Measurements from ENCODE around the gene RNU1-4. TPM values are rescaled to one million over a fixed set of nuclear protein-coding genes. Genes with fewer than 3 reads are reported as not detected.
"Not testable (repeated sequence)": the region's sequence is repeated elsewhere in the genome, so short reads cannot be mapped to it uniquely, and the experiment has no call there.

Gene RNU1-4
- polyA plus RNA-seq, 1 of the 3 experiments (the other 2 are of a cell fraction): not detected

DNA sequence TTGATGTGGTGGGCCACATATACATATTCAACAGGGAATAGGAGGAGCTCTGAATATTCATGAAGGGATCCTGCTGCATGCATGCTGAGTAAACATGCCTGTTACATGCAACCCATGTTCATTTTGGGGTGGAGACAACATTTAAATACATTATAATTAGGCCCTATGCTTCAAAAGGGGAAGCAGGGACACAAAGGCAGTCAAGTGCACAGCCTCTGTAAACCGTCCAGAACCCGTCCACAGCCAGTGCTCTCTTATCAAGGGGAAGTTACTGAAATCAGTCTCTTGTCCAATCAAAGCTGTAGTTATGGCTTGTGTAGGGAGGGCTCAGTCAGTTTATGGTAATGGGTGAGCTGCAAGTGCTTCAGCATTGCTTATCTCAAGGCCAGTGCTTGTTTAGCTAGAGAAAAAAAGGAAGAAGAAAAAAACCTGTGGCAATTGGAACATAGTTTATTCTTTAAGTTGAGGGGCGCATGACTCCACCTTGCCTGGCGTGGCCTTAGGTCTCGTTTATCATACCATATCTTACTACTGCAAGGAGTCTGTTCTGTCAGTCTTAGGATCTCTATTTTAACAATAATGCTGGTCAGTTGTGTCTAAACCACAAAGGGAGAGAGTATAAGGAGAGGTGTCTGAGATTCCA is 7.9 kb upstream of the RNU1-4 start:
- H3K79me2 ChIP-seq (ENCODE audit: insufficient read depth); H2AFZ ChIP-seq (ENCODE audit: low read depth); H3K9ac ChIP-seq; CTCF ChIA-PET; H3K27ac ChIP-seq (ENCODE audit: low read depth in 2 of 2, low read length in 1 of 2); H3K9me2 ChIP-seq; H3K4me3 ChIP-seq (ENCODE audit: low read depth in 2 of 2, low read length in 1 of 2); H3K9me3 ChIP-seq; DNase-seq; H3K27me3 ChIP-seq (ENCODE audit: insufficient read depth); H3K4me1 ChIP-seq (ENCODE audit: control insufficient read depth in 1 of 2, insufficient read depth in 2 of 2, low read depth in 1 of 2, low read length in 1 of 2); POLR2A ChIA-PET; H3F3A ChIP-seq (replicated peaks; ENCODE audit: insufficient read depth); H3K36me3 ChIP-seq (replicated peaks in 1 of 2; ENCODE audit: control insufficient read depth in 1 of 2, insufficient read depth in 2 of 2, low read length in 1 of 2); H3K4me2 ChIP-seq; H4K20me1 ChIP-seq (ENCODE audit: insufficient read depth): not testable (repeated sequence)
- WGBS (ENCODE audit: low lambda C conversion rate): 72% methylated on average over 3 of the region's 5 CpGs

DNA sequence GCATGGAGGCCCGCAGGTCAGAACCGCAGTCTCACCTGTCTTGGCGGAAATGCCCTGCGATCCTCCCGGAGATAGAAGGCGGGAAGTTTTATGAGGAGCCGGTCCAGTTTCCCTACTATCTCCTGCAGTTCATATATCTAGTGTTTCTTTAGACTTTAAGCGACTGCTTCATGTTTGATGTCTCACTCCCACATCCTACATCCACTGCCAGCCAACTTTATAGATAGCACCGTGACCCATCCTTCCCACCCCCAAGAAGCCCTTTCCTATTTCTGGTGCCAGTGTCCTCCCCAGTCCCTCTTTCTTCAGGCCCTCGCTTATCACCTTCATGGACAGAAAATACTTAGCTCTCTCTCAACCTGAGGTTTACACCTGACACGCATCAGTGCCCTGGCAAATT is 914 bp downstream of the RNU1-4 start:
- H3K4me1 ChIP-seq (ENCODE audit: control insufficient read depth in 1 of 2, insufficient read depth in 2 of 2, low read depth in 1 of 2, low read length in 1 of 2); H3F3A ChIP-seq (replicated peaks; ENCODE audit: insufficient read depth); CTCF ChIA-PET; H2AFZ ChIP-seq (ENCODE audit: low read depth); H3K27me3 ChIP-seq (ENCODE audit: insufficient read depth); H3K36me3 ChIP-seq (replicated peaks in 1 of 2; ENCODE audit: control insufficient read depth in 1 of 2, insufficient read depth in 2 of 2, low read length in 1 of 2); H3K9ac ChIP-seq; DNase-seq; H3K9me3 ChIP-seq; H3K4me3 ChIP-seq (ENCODE audit: low read depth in 2 of 2, low read length in 1 of 2); POLR2A ChIA-PET; H3K79me2 ChIP-seq (ENCODE audit: insufficient read depth); H4K20me1 ChIP-seq (ENCODE audit: insufficient read depth); H3K9me2 ChIP-seq; H3K27ac ChIP-seq (ENCODE audit: low read depth in 2 of 2, low read length in 1 of 2); H3K4me2 ChIP-seq: not testable (repeated sequence)
- no CpG with 5 or more reads among the region's 11 CpGs for WGBS (ENCODE audit: low lambda C conversion rate)

DNA sequence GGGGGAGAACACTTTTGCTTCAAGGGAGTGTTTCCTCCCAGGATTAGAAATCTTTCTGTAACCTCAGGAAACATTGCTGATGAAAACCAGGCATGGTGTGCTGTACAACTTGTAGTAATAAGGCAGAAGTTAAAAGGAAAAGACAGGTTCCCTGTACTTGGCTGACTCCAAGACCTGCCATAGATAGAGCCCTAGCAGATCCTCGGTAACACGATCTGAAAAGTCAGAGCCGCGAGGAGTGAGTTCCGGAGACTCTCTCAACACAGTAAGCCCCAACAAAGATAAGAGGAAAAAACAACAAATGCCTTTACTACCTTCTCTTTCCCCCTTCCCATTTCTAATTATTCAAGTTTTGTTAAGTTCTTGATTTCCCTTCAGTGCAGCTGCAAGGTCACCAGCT is 7.3 kb downstream of the RNU1-4 start:
- H3K4me3 ChIP-seq (ENCODE audit: low read depth in 2 of 2, low read length in 1 of 2); H3K36me3 ChIP-seq (replicated peaks in 1 of 2; ENCODE audit: control insufficient read depth in 1 of 2, insufficient read depth in 2 of 2, low read length in 1 of 2): not testable (repeated sequence)
- no CpG with 5 or more reads among the region's 5 CpGs for WGBS (ENCODE audit: low lambda C conversion rate)

DNA sequence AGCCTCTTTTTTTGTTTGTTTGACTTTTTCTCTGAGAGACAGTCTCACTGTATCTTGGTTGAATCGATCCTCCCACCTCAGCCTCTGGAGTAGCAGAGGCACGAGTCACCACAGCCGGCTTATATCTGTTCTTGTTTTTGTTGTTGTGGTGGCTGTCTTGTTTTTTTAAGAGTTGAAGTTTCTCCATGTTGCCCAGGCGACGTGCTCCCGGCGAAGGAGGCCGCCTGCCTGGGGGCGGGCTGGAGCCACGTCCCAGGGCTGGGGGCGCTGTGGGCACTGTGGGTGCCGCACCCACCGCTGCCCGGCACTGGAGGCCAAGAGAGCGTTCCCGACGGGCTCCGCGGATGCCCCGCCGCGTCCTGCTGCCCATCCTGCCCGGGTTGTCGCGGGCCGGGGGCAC is 8.4 kb downstream of the RNU1-4 start:
- H3K27ac ChIP-seq (ENCODE audit: low read depth in 2 of 2, low read length in 1 of 2); H3K79me2 ChIP-seq (ENCODE audit: insufficient read depth); H3K36me3 ChIP-seq (replicated peaks in 1 of 2; ENCODE audit: control insufficient read depth in 1 of 2, insufficient read depth in 2 of 2, low read length in 1 of 2); H3K4me1 ChIP-seq (ENCODE audit: control insufficient read depth in 1 of 2, insufficient read depth in 2 of 2, low read depth in 1 of 2, low read length in 1 of 2); H3K9me2 ChIP-seq; H3K9me3 ChIP-seq; H4K20me1 ChIP-seq (ENCODE audit: insufficient read depth); POLR2A ChIA-PET; H3F3A ChIP-seq (replicated peaks; ENCODE audit: insufficient read depth); H3K27me3 ChIP-seq (ENCODE audit: insufficient read depth); H3K4me3 ChIP-seq (ENCODE audit: low read depth in 2 of 2, low read length in 1 of 2); DNase-seq; H3K9ac ChIP-seq; H3K4me2 ChIP-seq; CTCF ChIA-PET; H2AFZ ChIP-seq (ENCODE audit: low read depth): not testable (repeated sequence)
- WGBS (ENCODE audit: low lambda C conversion rate): 70% methylated on average over 11 of the region's 26 CpGs

More for the DNA sequence above, 7.3 kb downstream of the RNU1-4 start:
- H3K27ac ChIP-seq (ENCODE audit: low read depth in 2 of 2, low read length in 1 of 2); H3K4me1 ChIP-seq (ENCODE audit: control insufficient read depth in 1 of 2, insufficient read depth in 2 of 2, low read depth in 1 of 2, low read length in 1 of 2); H3K9ac ChIP-seq; H2AFZ ChIP-seq (ENCODE audit: low read depth); CTCF ChIA-PET; H3K27me3 ChIP-seq (ENCODE audit: insufficient read depth); POLR2A ChIA-PET; DNase-seq; H3K9me2 ChIP-seq; H3K79me2 ChIP-seq (ENCODE audit: insufficient read depth); H3K4me2 ChIP-seq; H3F3A ChIP-seq (replicated peaks; ENCODE audit: insufficient read depth); H4K20me1 ChIP-seq (ENCODE audit: insufficient read depth); H3K9me3 ChIP-seq: not testable (repeated sequence)

DNA sequence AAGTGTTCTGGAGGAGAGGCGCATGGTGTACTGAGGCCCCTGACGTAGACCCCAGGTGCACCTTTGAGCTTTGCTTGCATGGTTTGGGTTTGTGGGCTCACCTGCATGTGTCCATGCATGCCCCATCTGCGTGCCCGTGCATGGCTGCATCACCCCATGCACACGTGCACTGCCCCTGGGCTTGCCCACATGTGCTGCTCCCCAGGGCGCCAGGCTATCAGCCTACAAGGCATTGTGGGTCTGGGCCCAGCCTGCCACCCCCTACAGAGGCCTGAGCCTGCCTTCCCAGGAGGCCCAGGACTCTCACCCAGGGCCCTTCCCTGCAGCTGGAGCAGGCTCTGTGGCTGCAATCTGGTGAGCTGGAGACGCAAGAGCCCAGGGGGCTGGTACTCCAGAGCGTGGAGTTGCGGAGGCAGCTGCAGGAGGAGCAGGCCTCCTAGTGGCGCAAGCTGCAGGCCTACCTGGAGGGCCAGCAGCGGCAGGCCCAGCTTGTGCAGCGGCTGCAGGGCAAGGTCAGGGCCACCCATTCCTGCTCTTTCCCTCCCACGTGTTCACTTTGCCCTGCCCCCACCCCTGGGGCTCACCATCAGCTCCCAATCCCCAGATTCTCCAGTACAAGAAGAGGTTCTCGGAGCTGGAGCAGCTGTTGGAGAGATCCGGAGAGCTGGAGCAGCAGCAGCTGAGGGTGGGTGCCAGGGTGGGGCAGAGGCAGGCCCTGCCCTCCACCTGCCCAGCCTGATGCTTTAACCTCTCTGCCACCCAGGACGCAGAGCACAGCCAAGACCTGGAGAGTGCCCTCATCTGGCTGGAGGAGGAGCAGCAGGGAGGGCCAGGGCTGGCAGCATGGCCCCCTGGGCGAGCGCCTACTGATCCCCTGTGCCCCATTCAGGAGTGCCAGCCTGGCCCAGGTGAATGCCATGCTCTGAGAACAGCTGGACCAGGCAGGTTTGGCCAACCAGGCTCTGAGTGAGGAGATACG is 9.9 kb downstream of the RNU1-4 start:
- H3K9ac ChIP-seq; H3K79me2 ChIP-seq (ENCODE audit: insufficient read depth); H3K4me1 ChIP-seq (ENCODE audit: control insufficient read depth in 1 of 2, insufficient read depth in 2 of 2, low read depth in 1 of 2, low read length in 1 of 2); POLR2A ChIA-PET; H3K27me3 ChIP-seq (ENCODE audit: insufficient read depth); CTCF ChIA-PET; H3K9me2 ChIP-seq; H3K4me3 ChIP-seq (ENCODE audit: low read depth in 2 of 2, low read length in 1 of 2); H2AFZ ChIP-seq (ENCODE audit: low read depth); H3K9me3 ChIP-seq; H3K36me3 ChIP-seq (replicated peaks in 1 of 2; ENCODE audit: control insufficient read depth in 1 of 2, insufficient read depth in 2 of 2, low read length in 1 of 2); H3K27ac ChIP-seq (ENCODE audit: low read depth in 2 of 2, low read length in 1 of 2); H4K20me1 ChIP-seq (ENCODE audit: insufficient read depth); H3K4me2 ChIP-seq; DNase-seq; H3F3A ChIP-seq (replicated peaks; ENCODE audit: insufficient read depth): not testable (repeated sequence)
- no CpG with 5 or more reads among the region's 19 CpGs for WGBS (ENCODE audit: low lambda C conversion rate)

DNA sequence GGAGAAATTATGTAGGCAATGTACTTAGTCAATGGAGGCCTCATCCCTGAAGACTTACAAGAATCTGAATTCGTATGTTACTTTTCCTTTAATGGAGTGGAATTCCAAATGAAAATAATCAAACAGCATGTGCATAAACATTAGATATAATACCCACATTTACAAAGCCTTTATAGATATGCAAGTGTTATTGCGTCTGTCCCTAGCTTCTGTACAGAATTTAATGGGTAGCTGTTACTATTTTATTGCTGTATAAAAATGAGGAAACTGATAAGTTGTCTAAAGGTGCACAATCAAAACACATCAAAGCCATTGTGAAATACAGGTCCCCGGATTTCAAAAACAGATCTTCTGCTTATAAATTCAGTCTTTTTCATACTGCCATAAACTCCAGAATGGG is 12.5 kb downstream of the RNU1-4 start:
- H3K36me3 ChIP-seq (replicated peaks in 1 of 2; ENCODE audit: control insufficient read depth in 1 of 2, insufficient read depth in 2 of 2, low read length in 1 of 2): not testable (repeated sequence)

More for the DNA sequence above, 12.5 kb downstream of the RNU1-4 start:
- H3K9ac ChIP-seq; H3K27ac ChIP-seq (ENCODE audit: low read depth in 2 of 2, low read length in 1 of 2); H4K20me1 ChIP-seq (ENCODE audit: insufficient read depth); H3F3A ChIP-seq (replicated peaks; ENCODE audit: insufficient read depth); H3K4me3 ChIP-seq (ENCODE audit: low read depth in 2 of 2, low read length in 1 of 2); H3K9me2 ChIP-seq; H3K4me1 ChIP-seq (ENCODE audit: control insufficient read depth in 1 of 2, insufficient read depth in 2 of 2, low read depth in 1 of 2, low read length in 1 of 2); POLR2A ChIA-PET; H3K4me2 ChIP-seq; CTCF ChIA-PET; H3K79me2 ChIP-seq (ENCODE audit: insufficient read depth); H3K9me3 ChIP-seq; DNase-seq; H3K27me3 ChIP-seq (ENCODE audit: insufficient read depth); H2AFZ ChIP-seq (ENCODE audit: low read depth): not testable (repeated sequence)
- WGBS (ENCODE audit: low lambda C conversion rate): no CpG with 5 or more reads among the region's 3 CpGs

Measured in SK-N-SH (cell line).